ENCODE data around the gene CFI.

- TF ChIP-seq POLR2A (IDR thresholded peaks at IDR 0.05) (no peak), CTCF (IDR thresholded peaks at IDR 0.05) (no peak)
These were observed 68.1 kb downstream of the CFI start for GRCh38 chr4:109733728-109734127.
